ENCODE results near the gene GNG7. TPM values are rescaled to one million over a fixed set of nuclear protein-coding genes. Genes with fewer than 3 reads are reported as not detected.

The GNG7 gene
- polyA plus RNA-seq, 3 donors = 1.1 to 1.6 (median 1.3) TPM

GRCh38 chr19:2578391-2578890, 124.1 kb downstream of the GNG7 start:
- H3K4me3 Mint-ChIP-seq = peak overlapping the region in 1 of 2 donors; percentile 80
- Histone ChIP-seq H3K9ac (ENCODE audit: insufficient read depth, low read length, poor library complexity, severe bottlenecking) (no peak overlapping the region), H3K79me2 (ENCODE audit: insufficient read depth, low read length) (no peaks in the 10 kb centered on the region), H2AFZ (ENCODE audit: insufficient read depth, low read depth, low read length, poor library complexity, severe bottlenecking) (peak overlapping the region; percentile 86), H3K4me2 (replicated peaks; ENCODE audit: extremely low read depth, low read length, poor library complexity, severe bottlenecking) (no peak overlapping the region), H3K27ac (ENCODE audit: low read depth in 1 of 2, low read length in 2 of 2) (no peak overlapping the region), H3K36me3 (replicated peaks in 1 of 2; ENCODE audit: control insufficient read depth in 1 of 2, insufficient read depth in 2 of 2, low read length in 2 of 2) (no peaks in the 10 kb centered on the region), H3K4me1 (ENCODE audit: control insufficient read depth in 1 of 2, insufficient read depth in 2 of 2, low read length in 2 of 2) (peaks cover 12 to 14% of the 10 kb centered on the region in 2 donors), H3K27me3 (ENCODE audit: control insufficient read depth in 2 of 2, insufficient read depth in 2 of 2, low read length in 2 of 2) (peaks cover 0 to 9% of the 10 kb centered on the region in 2 donors), H3K4me3 (replicated peaks in 1 of 3; ENCODE audit: low read depth in 2 of 3, low read length in 3 of 3) (no peak overlapping the region), H3K9me3 (replicated peaks in 1 of 2; ENCODE audit: control insufficient read depth in 1 of 2, insufficient read depth in 1 of 2, low read length in 2 of 2) (peaks cover 9 to 12% of the 10 kb centered on the region in 2 donors), H4K20me1 (ENCODE audit: insufficient read depth, low read length) (no peaks in the 10 kb centered on the region)
- H3K9me3 Mint-ChIP-seq = peaks cover 10 to 30% (median 15%) of the 10 kb centered on the region in 7 donors
- no peak for DNase-seq
- TF ChIP-seq, protein P1, sequence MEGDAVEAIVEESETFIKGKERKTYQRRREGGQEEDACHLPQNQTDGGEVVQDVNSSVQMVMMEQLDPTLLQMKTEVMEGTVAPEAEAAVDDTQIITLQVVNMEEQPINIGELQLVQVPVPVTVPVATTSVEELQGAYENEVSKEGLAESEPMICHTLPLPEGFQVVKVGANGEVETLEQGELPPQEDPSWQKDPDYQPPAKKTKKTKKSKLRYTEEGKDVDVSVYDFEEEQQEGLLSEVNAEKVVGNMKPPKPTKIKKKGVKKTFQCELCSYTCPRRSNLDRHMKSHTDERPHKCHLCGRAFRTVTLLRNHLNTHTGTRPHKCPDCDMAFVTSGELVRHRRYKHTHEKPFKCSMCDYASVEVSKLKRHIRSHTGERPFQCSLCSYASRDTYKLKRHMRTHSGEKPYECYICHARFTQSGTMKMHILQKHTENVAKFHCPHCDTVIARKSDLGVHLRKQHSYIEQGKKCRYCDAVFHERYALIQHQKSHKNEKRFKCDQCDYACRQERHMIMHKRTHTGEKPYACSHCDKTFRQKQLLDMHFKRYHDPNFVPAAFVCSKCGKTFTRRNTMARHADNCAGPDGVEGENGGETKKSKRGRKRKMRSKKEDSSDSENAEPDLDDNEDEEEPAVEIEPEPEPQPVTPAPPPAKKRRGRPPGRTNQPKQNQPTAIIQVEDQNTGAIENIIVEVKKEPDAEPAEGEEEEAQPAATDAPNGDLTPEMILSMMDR (IDR thresholded peaks at IDR 0.05) = no peak
- WGBS (ENCODE audit: insufficient coverage) = 84% methylated on average over 9 of the region's 13 CpGs
- peaks cover 7 to 19% (median 9%) of the 10 kb centered on the region in 3 donors for H3K27me3 Mint-ChIP-seq (ENCODE audit: low read depth in 3 of 3)
- peaks cover 0 to 3% of the 10 kb centered on the region in 2 donors for H3K36me3 Mint-ChIP-seq
- peaks cover 17% of the 10 kb centered on the region for H3K4me1 Mint-ChIP-seq
- intact Hi-C loops (cut with micrococcal nuclease) = loop anchor here (2.0 to 5.0 kb wide), 2 partner anchors 54 to 104 kb away; no protein-coding TSS in a partner anchor
- no peak overlapping the region for H3K27ac Mint-ChIP-seq

- TF ChIP-seq, protein P1 (IDR thresholded peaks at IDR 0.05) = no peak
- 89% methylated on average over 15 of the region's 18 CpGs for WGBS (ENCODE audit: insufficient coverage)
- peaks cover 0 to 3% of the 10 kb centered on the region in 2 donors for H3K36me3 Mint-ChIP-seq
- peaks cover 12 to 14% of the 10 kb centered on the region in 2 donors for H3K4me1 ChIP-seq (ENCODE audit: control insufficient read depth in 1 of 2, insufficient read depth in 2 of 2, low read length in 2 of 2)
- no peak overlapping the region for H3K27ac ChIP-seq (ENCODE audit: low read depth in 1 of 2, low read length in 2 of 2)
- H2AFZ ChIP-seq (ENCODE audit: insufficient read depth, low read depth, low read length, poor library complexity, severe bottlenecking) = no peak overlapping the region
- peaks cover 0 to 9% of the 10 kb centered on the region in 2 donors for H3K27me3 ChIP-seq (ENCODE audit: control insufficient read depth in 2 of 2, insufficient read depth in 2 of 2, low read length in 2 of 2)
- peaks cover 8 to 23% (median 10%) of the 10 kb centered on the region in 7 donors for H3K9me3 Mint-ChIP-seq
- intact Hi-C loops (cut with micrococcal nuclease) = loop anchor here (2.0 to 5.0 kb wide), 2 partner anchors 54 to 103 kb away; no protein-coding TSS in a partner anchor
- H3K9ac ChIP-seq (ENCODE audit: insufficient read depth, low read length, poor library complexity, severe bottlenecking) = no peak overlapping the region
- H3K9me3 ChIP-seq (replicated peaks in 1 of 2; ENCODE audit: control insufficient read depth in 1 of 2, insufficient read depth in 1 of 2, low read length in 2 of 2) = peaks cover 3 to 6% of the 10 kb centered on the region in 2 donors
- H3K4me2 ChIP-seq (replicated peaks; ENCODE audit: extremely low read depth, low read length, poor library complexity, severe bottlenecking) = no peak overlapping the region
- peaks cover 17% of the 10 kb centered on the region for H3K4me1 Mint-ChIP-seq
- no peak overlapping the region for H3K4me3 ChIP-seq (replicated peaks in 1 of 3; ENCODE audit: low read depth in 2 of 3, low read length in 3 of 3)
- peaks cover 7 to 19% (median 9%) of the 10 kb centered on the region in 3 donors for H3K27me3 Mint-ChIP-seq (ENCODE audit: low read depth in 3 of 3)
- no peak overlapping the region for H3K4me3 Mint-ChIP-seq
- H3K27ac Mint-ChIP-seq = peak overlapping the region in 1 of 7 donors; percentile 19
- no peaks in the 10 kb centered on the region for H3K36me3 ChIP-seq (replicated peaks in 1 of 2; ENCODE audit: control insufficient read depth in 1 of 2, insufficient read depth in 2 of 2, low read length in 2 of 2)
- no peak for DNase-seq
- H3K79me2 ChIP-seq (ENCODE audit: insufficient read depth, low read length) = no peaks in the 10 kb centered on the region
- no peaks in the 10 kb centered on the region for H4K20me1 ChIP-seq (ENCODE audit: insufficient read depth, low read length)
These were observed 124.7 kb downstream of the GNG7 start for GRCh38 chr19:2577722-2578335.
